BJ (cell line): ENCODE measurements around the gene TAMM41. TPM values are rescaled to one million over a fixed set of nuclear protein-coding genes. Genes with fewer than 3 reads are reported as not detected.
"Not testable (repeated sequence)": the region's sequence is repeated elsewhere in the genome, so short reads cannot be mapped to it uniquely, and the experiment has no call there.

Experiments
- CTCF ChIA-PET: fragments of 350-600 bp; formaldehyde crosslinking; extraction: SDS; loops from one replicate; lab custom pipeline; 2021; ENCODE audit warnings: antibody characterized with exemption, inconsistent platforms; lab: Yijun Ruan, JAX
- POLR2A ChIA-PET: fragments of 300-600 bp; sonication (Branson Sonifier 250); formaldehyde crosslinking; extraction: SDS; loops from one replicate; lab custom pipeline; 2021; ENCODE audit warnings: antibody characterized with exemption; lab: Charles Lee
- DNase-seq: peaks from one replicate; pipeline ENCODE4 v3.0.0-alpha.2; 2011; ENCODE audit warnings: low read depth
- H3K27me3 ChIP-seq: 2 replicates; pipeline ENCODE4 v1.6.0; 2011; ENCODE audit warnings: low read length; ENCODE audit not compliant: control insufficient read depth, insufficient read depth
- H3K36me3 ChIP-seq: 2 replicates; pipeline ENCODE4 v1.5.1; 2011; ENCODE audit warnings: low read length; ENCODE audit not compliant: control insufficient read depth, insufficient read depth
- H3K4me3 ChIP-seq: 2 replicates; pipeline ENCODE4 v1.5.1; 2011; ENCODE audit warnings: low read depth, mild to moderate bottlenecking, control low read depth, low read length
- polyA plus RNA-seq: library from polyadenylated mRNA; depleted of rRNA; stranded (reverse); fragments of >200 nt; gene quantifications from 2 replicates; pipeline ENCODE4 v1.2.3, GENCODE V29; 2011; rRNA removed
- small RNA-seq: library from RNA; depleted of rRNA; stranded (forward); fragments of <200 nt; gene quantifications from one replicate; pipeline ENCODE3, GENCODE V24; 2012; ENCODE audit warnings: low replicate concordance, low read depth; ENCODE audit not compliant: insufficient read length
- TF ChIP-seq, protein P1 (sequence below): IDR thresholded peaks from 2 replicates; pipeline ENCODE4 v1.5.1; 2011; ENCODE audit warnings: low read depth, mild to moderate bottlenecking, control low read depth, inconsistent platforms, low read length, moderate library complexity; ENCODE audit not compliant: insufficient read depth

The TAMM41 gene
- polyA plus RNA-seq, 1 experiment = 10.0 TPM

- Histone ChIP-seq H3K36me3 (no peaks in the 10 kb centered on the region), H3K27me3 (peaks cover 16% of the 10 kb centered on the region), H3K4me3 (no peak overlapping the region)
- CTCF ChIA-PET = interaction anchor here (1.0 kb wide), 1 partner anchor 20 kb away, joined by 4 read pairs; no protein-coding TSS in a partner anchor
- TF ChIP-seq, protein P1, sequence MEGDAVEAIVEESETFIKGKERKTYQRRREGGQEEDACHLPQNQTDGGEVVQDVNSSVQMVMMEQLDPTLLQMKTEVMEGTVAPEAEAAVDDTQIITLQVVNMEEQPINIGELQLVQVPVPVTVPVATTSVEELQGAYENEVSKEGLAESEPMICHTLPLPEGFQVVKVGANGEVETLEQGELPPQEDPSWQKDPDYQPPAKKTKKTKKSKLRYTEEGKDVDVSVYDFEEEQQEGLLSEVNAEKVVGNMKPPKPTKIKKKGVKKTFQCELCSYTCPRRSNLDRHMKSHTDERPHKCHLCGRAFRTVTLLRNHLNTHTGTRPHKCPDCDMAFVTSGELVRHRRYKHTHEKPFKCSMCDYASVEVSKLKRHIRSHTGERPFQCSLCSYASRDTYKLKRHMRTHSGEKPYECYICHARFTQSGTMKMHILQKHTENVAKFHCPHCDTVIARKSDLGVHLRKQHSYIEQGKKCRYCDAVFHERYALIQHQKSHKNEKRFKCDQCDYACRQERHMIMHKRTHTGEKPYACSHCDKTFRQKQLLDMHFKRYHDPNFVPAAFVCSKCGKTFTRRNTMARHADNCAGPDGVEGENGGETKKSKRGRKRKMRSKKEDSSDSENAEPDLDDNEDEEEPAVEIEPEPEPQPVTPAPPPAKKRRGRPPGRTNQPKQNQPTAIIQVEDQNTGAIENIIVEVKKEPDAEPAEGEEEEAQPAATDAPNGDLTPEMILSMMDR = no peak
- no peak for DNase-seq
- POLR2A ChIA-PET = no interaction called here
Observed at GRCh38 chr3:11757441-11757875, 89.2 kb downstream of the TAMM41 start.

DNA sequence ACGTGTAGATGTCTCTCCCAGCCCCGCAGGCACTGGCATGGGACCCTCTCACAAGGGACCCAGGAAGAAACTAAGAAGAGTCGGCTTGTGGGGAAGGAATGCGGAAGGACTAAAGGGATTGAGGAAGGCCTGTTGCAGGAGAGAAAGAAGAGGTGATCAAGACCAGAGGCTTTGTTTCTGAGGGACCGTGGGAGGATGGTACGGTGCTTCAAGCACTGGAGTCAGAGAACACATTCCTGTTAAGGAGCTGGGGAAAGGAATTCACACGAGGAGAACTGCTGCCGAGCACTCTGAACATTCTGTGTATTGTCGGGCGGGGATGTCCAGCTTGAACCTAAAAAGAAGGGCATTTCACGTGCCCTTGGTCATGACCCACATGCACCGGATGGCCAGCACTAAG lies 91.4 kb downstream of the TAMM41 start:
- peaks cover 16% of the 10 kb centered on the region for H3K27me3 ChIP-seq
- no peaks in the 10 kb centered on the region for H3K36me3 ChIP-seq
- CTCF ChIA-PET = no interaction called here
- TF ChIP-seq, protein P1 = no peak
- no peak overlapping the region for H3K4me3 ChIP-seq
- POLR2A ChIA-PET = interaction anchor here (0.6 kb wide), 1 partner anchor 782 kb away, joined by 6 read pairs; no protein-coding TSS in a partner anchor
- DNase-seq = no peak

- CTCF ChIA-PET = not testable (repeated sequence)
Observed at GRCh38 chr3:11752254-11752653, 94.4 kb downstream of the TAMM41 start.

DNA sequence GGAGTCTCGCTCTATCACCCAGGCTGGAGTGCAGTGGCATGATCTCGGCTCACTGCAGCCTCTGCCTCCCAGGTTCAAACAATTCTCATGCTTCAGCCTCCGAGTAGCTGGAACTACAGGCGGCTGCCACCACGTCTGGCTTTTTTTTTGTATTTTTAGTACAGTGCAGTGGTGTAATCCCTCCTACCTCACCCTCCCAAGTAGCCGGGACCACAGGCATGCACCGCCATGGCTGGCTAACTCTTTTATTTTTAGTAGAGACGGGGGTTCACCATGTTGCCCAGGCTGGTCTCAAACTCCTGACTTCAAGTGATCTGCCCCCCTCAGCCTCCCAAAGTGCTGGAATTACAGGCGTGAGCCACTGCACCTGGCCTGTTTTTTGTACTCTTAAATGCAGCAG lies 98.4 kb downstream of the TAMM41 start:
- H3K4me3 ChIP-seq, DNase-seq, H3K36me3 ChIP-seq, POLR2A ChIA-PET, CTCF ChIA-PET, H3K27me3 ChIP-seq: not testable (repeated sequence)

More at GRCh38 chr3:11752254-11752653, 94.4 kb downstream of the TAMM41 start:
- DNase-seq, H3K4me3 ChIP-seq, H3K36me3 ChIP-seq, POLR2A ChIA-PET: not testable (repeated sequence)
- H3K27me3 ChIP-seq = peaks cover 18% of the 10 kb centered on the region

Small RNA genes lying within 50 kb of the gene (small RNA-seq; reads per million reads assigned to genes)
- gene CYCSP12 = not detected

Other genes starting within 250 kb of the TAMM41 start
- 29.2 and 31.3 TPM in 2 replicates for gene VGLL4, start 203.0 kb downstream of the TAMM41 start, polyA plus RNA-seq
- gene SYN2, start 157.5 kb upstream of the TAMM41 start, polyA plus RNA-seq = 0.17 and 0.18 TPM in 2 replicates